Sigmoid colon (tissue), 4 donors: ENCODE results near the gene NELL2.

Experiments
- CTCF ChIP-seq, 4 experiments: fragments of 450-650 bp in 3 of 4; fragments of 200-600 bp in 1 of 4; IDR thresholded peaks; one replicate each; pipeline ENCODE4 v1.5.1; 2016 to 2019; ENCODE audit warnings: antibody characterized with exemption in 4 of 4, mild to moderate bottlenecking in 3 of 4, moderate library complexity in 2 of 4
- POLR2AphosphoS5 ChIP-seq, 4 donors: sonication (generic); formaldehyde crosslinking; IDR thresholded peaks; one replicate each; pipeline ENCODE4 v1.6.1; 2017; ENCODE audit warnings: antibody characterized with exemption in 4 of 4

- TF ChIP-seq CTCF (IDR thresholded peaks at IDR 0.05): no peak
- no peak for TF ChIP-seq POLR2AphosphoS5 (IDR thresholded peaks at IDR 0.05)
Measured at GRCh38 chr12:44694017-44694416, 182.1 kb downstream of the NELL2 start.
